Activated T-helper 1 cell treated with Interleukin-2 at 50 U/mL for 16 hours (primary cell): ENCODE measurements around the gene SLC37A1.

Experiments used
- DNase-seq: peaks from one replicate; pipeline ENCODE4 v3.0.0-alpha.2; 2020; ENCODE audit warnings: low read depth

SLC37A1 gene

DNA sequence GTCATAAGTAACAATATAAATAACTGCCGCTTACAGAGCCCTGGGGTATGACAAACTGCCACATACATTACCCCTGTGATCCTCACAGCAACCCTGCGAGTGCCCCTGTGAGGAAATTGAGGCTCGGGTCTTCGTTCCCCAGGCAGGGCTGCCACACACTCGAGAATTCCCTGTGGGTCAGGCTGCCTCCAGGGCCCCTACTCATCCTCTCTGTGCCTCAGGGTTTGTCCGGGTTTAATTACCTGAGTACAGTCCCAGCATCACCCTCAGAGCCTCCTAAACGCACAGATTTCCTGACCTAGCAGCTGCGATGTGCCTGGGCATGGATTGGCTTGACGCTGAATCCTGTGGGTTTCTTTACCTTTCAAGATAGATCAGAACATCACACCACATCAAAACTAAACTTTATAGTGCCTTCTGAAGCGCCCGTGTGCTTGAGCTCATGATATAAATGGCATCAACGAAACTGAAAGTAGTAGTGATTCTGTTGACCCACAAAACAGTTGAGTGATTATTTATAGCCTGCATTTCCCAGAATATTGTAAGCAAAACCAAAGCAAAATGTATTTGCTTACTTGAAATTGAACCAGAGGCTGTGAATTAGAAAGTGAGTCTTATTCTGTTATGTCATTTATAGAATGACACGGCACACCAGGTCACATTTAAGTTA lies 14.0 kb downstream of the SLC37A1 start:
- DNase-seq, result peak; percentile 26

DNA sequence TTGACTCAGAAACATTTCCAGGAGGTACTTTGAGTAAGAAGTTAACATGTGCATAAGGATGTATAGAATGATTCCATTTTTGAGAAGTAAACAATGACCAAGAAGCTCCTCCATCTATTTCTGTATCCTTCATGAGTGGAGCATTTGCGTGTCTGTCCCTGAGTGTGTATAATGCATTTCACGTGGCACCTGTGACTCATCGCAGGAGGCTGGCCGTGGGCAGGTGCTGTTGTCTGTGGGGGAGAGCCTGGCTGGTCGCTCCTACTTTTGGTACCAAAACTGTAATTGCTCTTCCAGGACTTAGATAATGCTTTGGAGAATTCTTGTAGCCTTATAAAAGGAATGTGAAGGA lies 16.5 kb downstream of the SLC37A1 start:
- DNase-seq, result no peak

DNA sequence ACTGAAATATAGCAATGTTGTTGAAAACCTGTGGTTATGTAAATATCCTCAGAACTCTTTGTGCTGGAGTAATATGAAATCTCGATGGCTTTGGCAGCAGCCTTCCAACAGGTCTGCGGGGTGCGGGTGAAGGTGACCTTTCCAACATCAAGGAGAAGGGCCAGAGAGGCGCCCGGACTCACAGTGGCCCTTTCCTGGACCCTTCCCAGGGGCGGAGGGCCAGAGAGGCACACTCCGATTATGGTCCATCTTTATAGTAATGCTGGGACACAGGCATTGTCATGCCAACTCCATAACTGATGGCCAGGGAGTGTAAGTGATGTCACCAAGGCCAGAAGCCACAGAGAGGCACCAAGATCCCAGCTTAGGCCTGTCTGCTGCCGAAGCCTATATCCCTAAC lies 18.1 kb downstream of the SLC37A1 start:
- no peak for DNase-seq

DNA sequence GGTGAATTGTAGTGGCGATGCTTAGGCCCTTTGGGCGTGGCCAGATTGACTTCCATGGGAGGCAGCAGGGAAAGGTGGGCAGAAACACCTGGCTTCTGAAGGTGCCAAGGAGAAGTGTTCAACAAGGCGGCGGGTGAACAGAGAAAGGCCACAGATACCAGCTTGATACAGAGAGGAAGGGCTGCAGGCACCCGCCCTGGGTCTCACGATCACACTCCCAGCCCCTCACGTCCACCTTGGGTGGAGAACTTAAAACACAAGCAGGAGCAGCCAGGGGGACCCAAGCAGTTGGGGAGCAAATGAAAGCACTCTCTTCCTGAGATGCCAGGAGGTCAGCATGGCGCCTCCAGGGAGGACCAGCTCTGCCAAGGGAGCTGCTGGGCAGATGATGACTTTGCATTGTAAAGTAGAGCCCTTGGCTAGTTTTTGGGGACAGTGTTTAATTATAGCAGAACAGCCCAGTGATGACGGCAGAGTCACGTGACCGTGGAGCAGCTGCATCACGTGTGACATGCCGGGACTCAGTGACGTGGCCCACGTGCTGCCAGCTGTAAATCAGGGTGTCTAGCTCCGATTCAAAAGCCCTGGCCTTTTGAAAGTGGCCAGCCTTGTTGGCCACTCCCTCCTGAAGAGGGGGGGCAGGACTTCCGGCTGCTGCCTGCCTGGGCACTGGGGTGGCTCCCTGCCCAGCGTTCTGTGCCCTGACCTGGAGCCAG lies 19.0 kb downstream of the SLC37A1 start:
- DNase-seq, result no peak

DNA sequence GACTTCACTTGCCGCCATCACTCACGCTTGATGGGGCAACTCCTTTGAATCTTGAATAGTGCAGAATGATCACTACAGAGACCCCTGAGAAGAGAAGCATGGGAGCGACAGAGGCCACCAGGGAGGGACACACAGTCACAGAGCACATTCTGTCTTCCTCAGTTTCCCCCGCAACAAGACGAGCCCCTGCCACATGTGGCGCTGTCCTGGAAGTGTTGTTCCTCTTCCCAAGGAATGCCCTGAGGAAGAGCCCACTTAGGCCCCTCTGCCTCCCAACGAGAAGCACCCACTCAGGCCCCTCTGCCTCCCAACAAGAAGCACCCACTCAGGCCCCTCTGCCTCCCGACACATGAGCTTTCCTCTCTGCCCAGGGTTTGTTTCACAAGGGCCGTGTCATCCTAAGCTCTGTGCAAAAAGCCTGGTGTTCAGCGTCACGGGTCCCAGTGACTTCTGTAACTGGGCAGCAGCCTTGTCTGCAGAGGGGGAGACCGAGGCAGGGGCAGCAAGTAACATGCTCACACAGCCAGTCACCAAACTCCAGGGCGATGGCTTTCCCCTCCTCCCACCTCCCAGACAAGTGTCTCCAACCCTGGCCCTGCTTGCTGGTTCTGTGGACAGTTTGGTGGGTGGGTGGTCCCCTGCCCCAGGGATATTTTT lies 19.8 kb downstream of the SLC37A1 start:
- DNase-seq, result no peak

DNA sequence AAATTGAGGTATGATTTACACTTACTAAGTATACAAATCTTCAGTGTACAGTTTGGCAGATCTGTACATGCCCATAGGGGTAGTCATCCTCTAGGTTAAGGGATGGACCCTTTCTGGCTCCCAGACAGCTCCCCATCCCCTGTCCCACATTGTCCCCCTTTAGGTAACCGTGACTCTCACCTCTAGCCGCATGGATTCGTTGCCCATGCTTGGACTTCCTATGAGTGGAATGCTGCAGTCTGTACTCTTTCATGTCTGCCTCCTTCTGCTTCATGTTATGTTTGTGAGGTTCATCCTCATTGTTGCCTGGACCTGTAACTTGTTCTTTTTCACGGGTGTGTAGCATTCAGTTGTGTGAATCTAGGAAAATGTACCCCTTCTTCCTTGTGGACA lies 20.3 kb downstream of the SLC37A1 start:
- no peak for DNase-seq

DNA sequence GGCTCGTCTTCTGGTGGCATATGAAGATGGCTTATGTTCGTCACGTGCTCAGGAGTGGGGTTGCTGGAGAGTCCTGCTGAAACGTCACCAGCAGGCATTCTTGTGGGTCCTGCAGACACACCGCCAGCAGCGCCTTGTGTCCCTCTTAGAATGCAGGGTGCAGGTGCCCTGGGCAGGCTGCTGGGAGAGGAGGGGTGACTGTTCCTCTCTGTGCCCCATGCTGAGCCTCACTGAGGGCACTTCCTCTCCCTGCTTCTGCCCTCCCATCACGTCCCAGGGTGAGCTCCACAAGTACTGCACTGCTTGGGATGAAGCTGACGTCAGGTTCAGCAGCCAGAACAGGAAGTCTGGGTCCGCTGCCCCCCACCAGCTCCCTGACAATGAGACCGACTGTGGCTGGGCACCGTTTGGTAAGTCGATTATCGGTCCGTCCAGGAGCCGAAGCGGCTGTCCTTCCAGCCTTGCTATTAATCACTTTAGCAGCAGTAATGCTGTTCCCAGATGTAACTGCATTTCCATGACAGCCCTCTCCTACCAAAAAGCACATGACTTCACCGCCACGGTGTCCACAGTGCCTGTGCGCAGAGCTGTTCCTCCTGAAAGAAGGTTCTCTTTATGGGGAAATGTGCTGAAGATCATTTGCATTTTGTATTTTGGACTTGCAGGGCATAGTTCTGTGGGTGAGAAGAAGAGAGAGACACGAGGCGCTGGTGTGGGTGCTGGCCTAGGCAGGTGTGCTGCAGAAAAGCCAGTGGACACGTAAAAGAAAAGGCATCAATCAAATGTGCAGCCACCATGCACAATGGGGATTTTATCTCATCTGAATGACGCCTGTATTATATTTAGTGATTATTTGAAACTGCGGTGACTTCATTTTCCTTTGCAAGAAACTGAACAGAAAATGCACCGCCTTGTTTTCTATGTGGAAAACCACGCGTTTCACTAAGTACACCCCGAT lies 21.0 kb downstream of the SLC37A1 start:
- no peak for DNase-seq

DNA sequence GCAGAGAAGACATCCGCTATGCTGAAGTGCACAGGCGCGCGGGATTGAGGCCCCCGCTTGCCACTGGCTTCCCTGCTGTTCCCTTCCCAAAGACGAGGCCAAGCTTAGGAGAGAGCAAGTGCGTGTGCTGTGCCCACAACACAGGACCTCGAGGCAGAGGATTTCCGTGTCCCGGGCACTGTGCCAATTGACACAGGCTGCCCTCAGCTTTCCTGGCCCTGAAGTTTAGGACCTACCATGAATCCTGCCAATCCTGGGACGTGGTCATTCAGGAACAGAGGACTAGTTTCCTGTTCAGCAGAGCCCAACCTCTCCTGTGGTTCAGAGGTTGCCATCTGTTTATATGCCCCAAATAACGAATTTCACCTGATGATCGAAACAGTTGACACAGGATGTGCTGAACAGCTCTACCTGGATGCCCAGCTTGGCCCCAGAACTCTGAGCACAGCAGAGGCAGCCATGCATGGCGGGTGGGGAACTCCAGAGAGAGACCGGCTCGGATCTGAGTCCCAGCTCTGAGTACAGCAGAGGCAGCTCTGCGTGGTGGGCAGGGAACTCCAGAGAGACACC lies 22.0 kb downstream of the SLC37A1 start:
- DNase-seq, result no peak

DNA sequence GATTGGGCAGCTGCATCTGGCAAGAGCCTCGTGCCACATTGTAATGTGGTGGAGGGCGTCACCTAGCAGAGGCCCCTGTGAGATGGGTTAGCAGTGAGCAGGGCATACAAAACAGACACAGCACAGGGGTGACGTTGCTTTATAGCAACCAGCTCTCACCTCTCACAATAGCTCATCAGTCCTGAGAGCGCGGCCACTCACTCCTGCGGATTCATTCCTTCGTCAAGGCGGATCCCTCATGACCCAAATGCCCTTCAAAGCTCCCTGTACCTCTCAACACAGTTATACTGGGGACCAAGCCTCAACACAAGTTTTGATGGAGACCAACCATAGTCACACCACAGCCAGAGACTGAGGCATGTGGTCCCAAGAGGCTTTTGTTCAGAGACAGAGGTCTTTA lies 22.9 kb downstream of the SLC37A1 start:
- DNase-seq, result no peak

DNA sequence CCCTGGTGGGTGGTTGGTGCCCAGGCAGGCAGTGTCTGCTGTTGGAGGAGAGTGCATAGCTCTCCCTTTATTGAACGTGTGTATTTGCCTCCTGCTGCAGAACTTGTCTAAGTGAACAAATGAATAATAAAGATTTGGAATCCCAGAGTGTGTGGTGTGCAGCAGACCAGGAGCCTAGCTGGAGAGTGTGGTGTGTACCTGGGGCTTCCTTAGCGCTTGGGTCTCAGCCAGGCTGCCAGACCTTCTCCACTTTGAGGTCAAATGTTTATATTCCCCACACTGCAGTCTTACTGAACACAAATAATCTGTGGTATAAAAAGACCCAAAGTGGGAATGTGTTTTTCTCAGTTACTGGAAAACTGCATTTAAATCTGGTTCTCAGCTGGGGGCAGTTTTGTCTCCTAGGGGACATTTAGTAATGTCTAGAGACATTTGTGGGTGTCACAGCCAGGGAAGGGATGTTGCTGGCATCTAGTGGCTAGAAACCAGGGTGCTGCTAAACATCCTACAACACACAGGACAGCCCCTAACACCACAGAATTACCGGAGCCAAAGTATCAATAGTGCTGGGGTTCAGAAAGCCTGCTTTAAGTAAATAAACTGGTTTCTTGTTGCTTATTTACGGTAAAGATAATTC lies 23.6 kb downstream of the SLC37A1 start:
- DNase-seq, result no peak

DNA sequence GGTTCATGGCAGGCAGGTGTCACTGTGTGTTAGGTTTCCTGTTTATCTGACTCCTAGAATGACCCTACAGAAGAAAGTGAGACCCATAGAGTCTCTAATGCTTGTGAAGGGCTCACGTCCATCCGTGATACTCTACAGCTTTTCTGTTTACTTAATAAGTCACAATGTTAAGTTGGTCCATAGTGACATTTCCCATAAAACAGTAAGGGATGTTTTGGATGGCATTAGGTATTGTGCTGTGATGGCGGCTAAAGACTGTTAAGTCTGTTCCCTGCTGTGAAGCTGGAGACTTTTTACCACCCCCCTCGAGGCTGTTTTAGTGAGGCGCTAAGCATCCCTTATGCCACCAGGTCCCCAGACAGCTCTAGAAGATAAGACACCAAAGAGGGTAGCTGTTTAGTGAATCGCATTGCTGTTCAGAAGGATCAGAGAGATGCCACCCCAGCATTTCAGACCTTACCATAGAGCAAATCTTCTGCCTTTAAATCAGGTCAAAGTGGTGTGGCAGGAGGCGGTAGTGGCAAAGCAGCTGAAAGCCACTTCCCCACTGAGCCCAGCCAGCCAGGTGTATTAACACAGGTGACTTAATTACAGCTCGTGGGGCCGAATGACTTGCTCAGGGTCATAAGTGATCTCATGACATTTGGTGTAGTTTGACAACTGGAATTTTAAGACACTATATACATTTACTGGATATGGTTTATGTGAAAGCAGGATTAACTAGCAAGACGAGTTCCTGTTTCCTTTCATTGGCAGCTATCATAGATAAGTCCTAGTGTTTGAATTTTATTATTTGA lies 25.0 kb downstream of the SLC37A1 start:
- no peak for DNase-seq

DNA sequence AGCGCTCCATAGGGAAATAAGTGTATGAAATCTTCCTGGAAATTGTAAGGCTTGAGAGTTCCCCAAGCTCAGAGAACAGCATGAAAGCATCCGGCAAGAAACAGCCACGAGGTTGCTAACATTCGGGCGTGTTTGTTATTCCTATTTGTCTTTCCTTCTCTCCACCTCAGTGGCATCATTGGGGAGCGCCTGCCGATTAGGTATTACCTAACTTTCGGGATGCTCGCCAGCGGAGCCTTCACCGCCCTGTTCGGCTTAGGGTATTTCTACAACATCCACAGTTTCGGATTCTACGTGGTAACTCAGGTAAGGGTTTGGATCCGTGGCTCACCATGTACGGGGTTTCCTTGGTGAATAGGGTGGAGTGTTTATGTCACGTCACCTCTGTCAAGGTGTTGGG lies 25.7 kb downstream of the SLC37A1 start:
- no peak for DNase-seq

DNA sequence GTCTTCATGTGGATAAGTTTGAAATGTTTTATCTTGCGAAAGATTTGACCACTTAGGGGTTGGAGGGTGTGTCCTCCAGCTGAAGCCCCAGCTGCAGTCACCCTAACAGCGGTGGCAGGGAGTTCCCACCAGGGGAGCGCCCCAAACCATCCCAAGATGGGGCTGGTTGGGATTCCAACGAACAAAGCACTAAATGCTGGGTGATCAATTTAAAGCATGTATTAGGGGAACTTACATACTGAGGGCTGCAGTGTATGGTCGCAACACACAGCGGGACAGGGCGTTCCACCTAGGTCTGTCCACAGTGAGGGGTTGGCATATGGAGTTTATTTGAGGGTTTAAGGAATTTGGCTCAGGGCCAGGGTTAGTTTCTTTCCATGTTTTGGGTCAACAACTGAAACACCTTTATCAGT lies 26.3 kb downstream of the SLC37A1 start:
- DNase-seq, result no peak

DNA sequence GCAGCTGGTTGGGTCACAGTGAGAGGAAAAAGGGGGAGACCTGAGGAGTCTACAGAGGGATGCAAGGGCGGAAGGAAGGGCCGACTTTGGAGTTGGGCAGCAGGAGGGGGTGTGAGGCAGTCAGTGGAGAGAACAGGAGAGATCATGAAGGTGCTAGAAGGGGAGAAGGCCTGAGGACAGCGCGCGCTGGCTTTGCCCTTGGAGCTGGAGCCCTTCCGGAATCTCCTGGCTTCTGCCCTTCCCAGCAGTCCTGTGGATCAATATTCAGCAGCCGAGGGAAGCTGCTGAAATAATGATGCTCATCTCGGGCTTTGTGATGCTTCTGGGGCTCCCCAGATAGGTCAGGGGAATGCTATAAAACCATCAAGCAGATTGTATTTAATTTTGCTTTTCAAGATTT lies 26.7 kb downstream of the SLC37A1 start:
- DNase-seq, result no peak

DNA sequence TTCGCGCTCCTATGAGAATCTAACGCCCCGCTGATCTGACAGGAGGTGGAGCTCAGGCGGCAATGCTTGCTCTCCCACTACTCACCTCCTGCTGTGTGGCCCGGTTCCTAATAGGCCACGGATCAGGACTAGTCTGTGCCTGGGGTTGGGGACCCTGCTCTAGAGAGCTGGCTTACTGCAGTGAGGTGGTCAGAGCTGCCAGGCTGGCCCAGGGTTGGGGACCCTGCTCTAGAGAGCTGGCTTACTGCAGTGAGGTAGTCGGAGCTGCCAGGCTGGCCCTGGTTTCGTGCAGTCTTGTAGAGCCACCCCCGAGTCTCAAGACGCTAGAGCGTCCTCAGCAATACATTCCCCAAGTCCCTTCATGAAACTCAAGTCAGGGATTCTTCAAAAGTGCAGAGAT lies 27.5 kb downstream of the SLC37A1 start:
- no peak for DNase-seq

DNA sequence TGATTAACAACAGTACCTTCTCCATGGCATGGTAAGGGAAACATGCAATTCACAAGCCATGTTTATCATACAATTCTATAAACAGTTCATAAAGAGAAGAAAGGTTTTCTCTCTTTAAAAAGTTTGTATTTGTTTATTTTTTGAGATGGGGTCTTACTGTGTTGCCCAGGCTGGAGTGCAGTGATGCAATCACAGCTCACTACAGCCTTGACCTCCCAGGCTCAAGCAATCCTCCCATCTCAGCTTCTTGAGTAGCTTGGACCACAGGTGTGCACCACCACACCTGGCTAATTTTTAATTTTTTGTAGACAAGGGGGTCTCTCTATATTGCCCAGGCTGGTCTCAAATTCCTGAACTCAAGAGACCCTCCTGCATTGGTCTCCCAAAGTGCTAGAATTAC lies 28.0 kb downstream of the SLC37A1 start:
- DNase-seq, result no peak

DNA sequence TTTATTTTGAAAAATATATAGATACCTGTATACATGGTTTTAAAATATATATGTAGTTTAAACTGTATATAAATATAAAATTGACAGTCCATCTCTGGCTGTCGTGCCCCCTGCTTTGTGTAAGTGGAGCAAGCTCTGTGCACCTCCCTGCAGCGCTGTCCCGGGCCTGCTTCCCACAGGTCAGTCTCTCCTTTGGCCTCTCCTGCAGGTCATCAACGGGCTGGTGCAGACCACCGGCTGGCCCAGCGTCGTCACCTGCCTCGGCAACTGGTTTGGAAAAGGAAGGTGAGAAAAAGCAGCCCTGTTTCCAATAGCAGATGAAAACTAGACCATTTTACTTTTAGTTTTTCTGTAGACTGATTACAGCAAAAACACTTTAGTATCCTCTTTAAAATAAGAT lies 28.5 kb downstream of the SLC37A1 start:
- DNase-seq, result no peak

DNA sequence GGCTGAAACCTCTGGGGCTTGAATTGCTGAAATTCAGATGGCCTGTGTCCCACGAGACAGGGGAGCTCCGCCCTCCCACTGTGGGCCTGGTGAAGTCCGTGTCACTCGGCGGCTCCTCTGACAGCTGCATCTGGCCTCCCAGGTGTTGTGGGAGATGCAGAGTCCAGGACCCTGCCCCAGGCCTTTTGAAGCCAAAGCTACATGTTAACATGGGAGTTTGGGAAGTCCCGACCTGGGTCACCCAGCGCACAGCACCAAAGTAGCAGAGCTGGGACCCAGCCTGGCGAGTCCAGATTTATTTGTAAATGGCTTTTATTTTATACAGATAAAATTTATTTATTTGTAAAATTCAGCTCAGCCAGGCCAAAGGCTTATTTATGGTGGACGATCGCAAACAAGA lies 28.9 kb downstream of the SLC37A1 start:
- DNase-seq, result no peak

DNA sequence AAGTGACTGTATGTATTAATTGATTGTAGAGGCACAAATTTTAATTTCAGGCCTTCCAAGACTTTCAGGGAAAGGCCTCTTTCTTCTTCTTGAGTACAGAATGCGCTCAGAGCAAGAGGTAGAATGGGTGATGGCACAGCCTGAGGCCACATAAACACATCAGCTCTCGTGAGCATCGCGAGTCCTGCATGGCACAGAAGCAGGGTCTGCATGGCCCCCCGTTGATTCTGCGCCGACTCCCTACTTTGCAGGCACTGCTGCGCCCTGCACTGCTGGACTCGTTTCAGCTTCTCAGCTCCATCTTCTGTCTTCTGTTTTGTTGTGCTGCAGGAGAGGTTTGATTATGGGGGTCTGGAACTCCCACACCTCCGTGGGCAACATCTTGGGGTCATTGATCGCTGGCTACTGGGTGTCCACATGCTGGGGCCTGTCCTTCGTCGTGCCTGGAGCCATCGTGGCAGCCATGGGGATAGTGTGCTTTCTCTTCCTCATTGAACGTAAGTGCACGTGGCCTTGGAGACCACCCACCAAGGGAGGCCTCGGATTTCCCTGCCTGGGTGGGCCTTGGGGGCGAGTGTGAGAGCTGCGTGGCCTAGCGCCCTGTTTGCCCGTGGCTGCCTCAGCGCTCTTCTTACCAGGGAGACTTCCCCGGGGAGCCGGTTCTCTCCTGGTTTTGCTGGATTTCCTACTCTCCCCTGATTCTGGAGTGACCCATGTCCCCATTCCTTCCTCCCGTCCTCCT lies 29.6 kb downstream of the SLC37A1 start:
- DNase-seq, result no peak

DNA sequence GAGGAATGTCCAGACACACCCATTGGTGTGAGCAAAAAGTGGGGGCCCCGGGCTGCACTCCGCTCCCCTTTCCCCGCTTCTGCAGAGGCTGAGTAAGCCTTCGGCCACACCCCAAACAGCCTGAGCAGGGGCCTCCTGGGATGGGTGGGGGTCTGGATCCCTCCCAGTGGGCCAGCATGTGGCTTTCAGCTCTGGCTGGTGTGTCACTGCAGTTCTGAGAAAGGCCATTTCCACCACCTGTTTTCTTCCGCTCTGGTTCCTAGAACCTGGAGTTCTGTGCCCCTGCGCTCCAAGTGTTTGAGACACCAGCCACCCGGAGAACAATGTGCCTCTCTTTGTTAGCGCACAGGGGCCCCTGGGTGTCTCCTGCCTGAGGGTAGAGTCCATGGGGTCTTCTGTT lies 30.9 kb downstream of the SLC37A1 start:
- DNase-seq, result no peak
